ENCODE data around the gene RFXAP.

The RFXAP gene

DNA sequence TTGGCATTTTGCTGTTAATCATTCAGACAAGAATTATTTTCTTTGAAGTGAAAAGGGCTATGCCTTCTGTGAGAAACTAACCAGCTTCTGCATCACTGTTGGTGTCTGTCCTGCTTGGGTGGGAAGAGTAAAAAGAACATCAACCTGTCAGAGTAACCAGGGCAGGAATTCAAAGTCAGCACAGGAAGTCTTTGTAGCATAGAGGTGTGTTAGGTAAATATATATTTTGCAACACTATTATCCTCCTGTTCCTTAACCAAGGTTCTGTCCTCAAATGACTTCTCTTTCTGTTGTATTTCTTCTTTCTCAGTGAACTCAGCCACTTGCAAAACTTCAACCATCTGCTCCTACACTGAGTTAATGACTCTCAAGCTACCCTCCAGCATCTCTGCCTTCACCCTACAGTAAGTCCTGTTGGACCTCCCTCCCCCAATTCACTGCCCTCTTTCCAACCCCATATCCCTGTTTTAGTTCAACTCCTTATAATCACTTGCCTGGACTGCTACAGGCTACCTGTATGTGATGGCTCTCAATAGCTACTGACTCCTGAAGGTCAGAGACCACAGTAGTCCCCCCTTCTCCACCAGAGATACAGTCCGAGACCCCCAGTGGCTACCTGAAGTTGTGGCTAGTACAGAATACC lies 51.1 kb downstream of the RFXAP start:
- DNase-seq = no peak

- no peak for DNase-seq
Observed at GRCh38 chr13:36872621-36873020, 53.6 kb downstream of the RFXAP start.

- no peak for DNase-seq
Observed at GRCh38 chr13:36875431-36875830, 56.4 kb downstream of the RFXAP start.

- DNase-seq = no peak
Observed at GRCh38 chr13:36875961-36876360, 56.9 kb downstream of the RFXAP start.
